ENCODE results near the gene C1orf21.

The C1orf21 gene

GRCh38 chr1:184358256-184358655, 28.6 kb upstream of the C1orf21 start:
- no peak for TF ChIP-seq CTCF (IDR thresholded peaks at IDR 0.05)

- no peak for TF ChIP-seq CTCF (IDR thresholded peaks at IDR 0.05)
Measured at GRCh38 chr1:184359909-184360308, 26.9 kb upstream of the C1orf21 start.

GRCh38 chr1:184362876-184363275, 24.0 kb upstream of the C1orf21 start:
- no peak for TF ChIP-seq CTCF (IDR thresholded peaks at IDR 0.05)

GRCh38 chr1:184365699-184366098, 21.1 kb upstream of the C1orf21 start:
- TF ChIP-seq CTCF (IDR thresholded peaks at IDR 0.05): no peak

GRCh38 chr1:184366997-184367396, 19.8 kb upstream of the C1orf21 start:
- TF ChIP-seq CTCF (IDR thresholded peaks at IDR 0.05): no peak

GRCh38 chr1:184367427-184368038, 19.3 kb upstream of the C1orf21 start:
- no peak for TF ChIP-seq CTCF (IDR thresholded peaks at IDR 0.05)

- no peak for TF ChIP-seq CTCF (IDR thresholded peaks at IDR 0.05)
Measured at GRCh38 chr1:184368354-184368753, 18.5 kb upstream of the C1orf21 start.

GRCh38 chr1:184370850-184371249, 16.0 kb upstream of the C1orf21 start:
- no peak for TF ChIP-seq CTCF (IDR thresholded peaks at IDR 0.05)
